HepG2 (cell line): Measurements from ENCODE around the gene GLDC. TPM values are rescaled to one million over a fixed set of nuclear protein-coding genes. Genes with fewer than 3 reads are reported as not detected.

ENCODE experiments used
- EED ChIP-seq: sonication (generic); formaldehyde crosslinking; IDR thresholded peaks from 2 replicates; pipeline ENCODE4 v1.5.0; 2020; ENCODE audit warnings: mild to moderate bottlenecking, missing genetic modification reagents
- GFI1 ChIP-seq: sonication (generic); formaldehyde crosslinking; IDR thresholded peaks from 2 replicates; pipeline ENCODE4 v1.5.0; 2020; ENCODE audit warnings: missing genetic modification reagents, mild to moderate bottlenecking, borderline replicate concordance
- KDM5A ChIP-seq: fragments of 200-600 bp; sonication (generic); IDR thresholded peaks from 2 replicates; pipeline ENCODE4 v1.7.0; 2018; ENCODE audit warnings: antibody characterized with exemption, mild to moderate bottlenecking, low read length, borderline replicate concordance
- LCORL ChIP-seq, 2 experiments: fragments of 450-650 bp in 1 of 2; sonication (generic) in 1 of 2; formaldehyde crosslinking in 1 of 2; IDR thresholded peaks; 2 replicates each; pipeline versions ENCODE4 v1.5.0 to v1.6.1; 2017 to 2020; ENCODE audit warnings: antibody characterized with exemption in 1 of 2, missing genetic modification reagents in 1 of 2
- NR2F6 ChIP-seq, 2 experiments: IDR thresholded peaks; 2 replicates each; pipeline ENCODE4 v1.6.1; 2016; ENCODE audit warnings: antibody characterized with exemption in 1 of 2, mild to moderate bottlenecking in 1 of 2
- PHF20 ChIP-seq: sonication (generic); formaldehyde crosslinking; IDR thresholded peaks from 2 replicates; pipeline ENCODE4 v1.5.0; 2020; ENCODE audit warnings: mild to moderate bottlenecking, missing genetic modification reagents
- SIX4 ChIP-seq: sonication (generic); formaldehyde crosslinking; IDR thresholded peaks from 2 replicates; pipeline ENCODE4 v1.4.0; 2020; ENCODE audit warnings: missing genetic modification reagents
- SMC3 ChIP-seq: IDR thresholded peaks from 2 replicates; pipeline ENCODE4 v1.6.1; 2011; ENCODE audit warnings: low read length, improper control_type of control experiment
- ZNF33A ChIP-seq: sonication (generic); formaldehyde crosslinking; IDR thresholded peaks from 2 replicates; pipeline ENCODE4 v1.5.1; 2020; ENCODE audit warnings: missing genetic modification reagents, mild to moderate bottlenecking, moderate library complexity, borderline replicate concordance
- ZNF350 ChIP-seq: sonication (generic); formaldehyde crosslinking; IDR thresholded peaks from 2 replicates; pipeline ENCODE4 v1.4.0; 2020; ENCODE audit warnings: mild to moderate bottlenecking, low read depth, missing genetic modification reagents, borderline replicate concordance
- ZNF432 ChIP-seq: sonication (generic); formaldehyde crosslinking; IDR thresholded peaks from 2 replicates; pipeline ENCODE4 v1.5.0; 2020; ENCODE audit warnings: missing genetic modification reagents, mild to moderate bottlenecking, borderline replicate concordance
- ZNF816 ChIP-seq: sonication (generic); formaldehyde crosslinking; IDR thresholded peaks from 2 replicates; pipeline ENCODE4 v1.8.0; 2022; ENCODE audit warnings: missing genetic modification reagents, mild to moderate bottlenecking, borderline replicate concordance
- ZNF883 ChIP-seq: sonication (generic); formaldehyde crosslinking; IDR thresholded peaks from 2 replicates; pipeline ENCODE4 v1.5.1; 2020; ENCODE audit warnings: mild to moderate bottlenecking, missing genetic modification reagents; ENCODE audit errors: not compliant biosample characterization
- polyA plus RNA-seq, 8 experiments: library from polyadenylated mRNA; depleted of rRNA in 3 of 8; stranded (reverse) in 7 of 8; unstranded in 1 of 8; fragments of >200 nt; fragmentation: Illumina TruSeq in 4 of 8; extraction: Trizol in 4 of 8; gene quantifications; 2 replicates each; pipeline versions ENCODE4 v1.2.1 to v1.2.3, GENCODE V29; 2011 to 2016; ENCODE audit warnings: low read depth in 4 of 8, missing spikeins in 1 of 8, mixed read lengths in 1 of 8; ENCODE audit not compliant: insufficient read depth in 1 of 8
- total RNA-seq, 5 experiments: library from RNA; depleted of rRNA; stranded (reverse); fragments of >200 nt; fragmentation: Illumina TruSeq; extraction: Trizol; gene quantifications; 2 replicates each; pipeline ENCODE4 v1.2.3, GENCODE V29; 2016; ENCODE audit warnings: low read depth in 1 of 5
- TF ChIP-seq, protein P1 (sequence below): sonication (generic); formaldehyde crosslinking; IDR thresholded peaks from 2 replicates; pipeline ENCODE4 v1.8.1; 2023; ENCODE audit warnings: missing genetic modification reagents, inconsistent platforms, borderline replicate concordance
- TF ChIP-seq, protein P2 (sequence below): sonication (generic); formaldehyde crosslinking; IDR thresholded peaks from 2 replicates; pipeline ENCODE4 v1.4.0; 2020; ENCODE audit warnings: missing genetic modification reagents
- TF ChIP-seq, protein P3 (sequence below): sonication (generic); formaldehyde crosslinking; IDR thresholded peaks from 2 replicates; pipeline ENCODE4 v1.5.1; 2020; ENCODE audit warnings: mild to moderate bottlenecking, missing genetic modification reagents, borderline replicate concordance

GLDC gene
- total and polyA plus RNA-seq, 2 of the 13 experiments (the other 11 are each of a cell fraction or from before 2014, with no cell fraction given) = 59.3 to 115 TPM

DNA sequence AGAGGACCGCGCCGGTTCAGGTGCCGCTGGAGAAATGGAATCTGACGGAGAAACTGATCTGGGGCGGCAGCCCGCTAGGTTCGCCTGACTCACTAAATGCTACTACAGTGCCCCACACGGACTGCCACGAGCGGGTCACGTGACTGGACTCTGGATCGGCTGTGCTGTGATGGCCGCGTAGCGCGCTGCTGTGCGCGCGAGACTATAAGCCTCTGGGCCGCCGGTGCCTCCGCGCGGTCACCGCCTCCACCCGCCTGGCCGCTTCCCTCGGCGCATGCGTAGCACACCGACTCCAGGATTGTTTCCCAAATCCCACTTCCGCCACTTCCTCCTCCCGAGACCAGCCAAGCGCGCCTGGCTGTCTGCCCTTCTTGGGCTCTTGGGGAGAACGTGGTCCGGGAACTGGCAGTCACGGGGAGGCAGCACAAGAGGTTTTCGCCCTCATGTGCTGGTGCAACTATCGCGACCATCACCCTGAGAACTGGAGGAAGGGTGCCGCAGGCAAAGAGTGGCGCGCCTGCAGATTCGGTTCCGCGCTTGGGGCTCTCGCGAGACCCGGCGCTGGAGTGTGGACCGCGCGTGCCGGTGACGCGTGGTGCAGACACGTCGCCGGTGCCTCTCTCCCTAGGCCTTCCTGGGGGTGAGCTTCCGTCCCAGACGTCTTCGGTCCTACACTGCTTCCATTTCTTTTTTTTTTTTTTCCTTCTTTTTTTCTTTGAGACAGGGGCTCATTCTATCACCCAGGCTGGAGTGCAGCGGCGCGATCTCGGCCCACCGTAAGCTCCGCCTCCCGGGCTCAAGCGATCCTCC is 35.8 kb upstream of the GLDC start (continued):
- no peak for TF ChIP-seq ZNF33A (CRISPR knock-in tag)
- TF ChIP-seq ZNF816 = no peak; the same call in 1 of the 2 replicates
- TF ChIP-seq SIX4 (CRISPR knock-in tag) = 0 out of 2 replicates have a peak, but pooled peaks have one; percentile 54
- TF ChIP-seq GFI1 (CRISPR knock-in tag) = peak; percentile 73; the same call in 1 of the 2 replicates
- peak; percentile 56; the same call in 1 of the 2 replicates for TF ChIP-seq LCORL (IDR thresholded peaks at IDR 0.05)
- peak; percentile 19; the same call in 1 of the 2 replicates for TF ChIP-seq LCORL (CRISPR knock-in tag; IDR thresholded peaks at IDR 0.05)
- peak; percentile 78; the same call in 1 of the 2 replicates for TF ChIP-seq KDM5A
- peak; percentile 76; the same call in 1 of the 2 replicates for TF ChIP-seq PHF20 (CRISPR knock-in tag)
- TF ChIP-seq SMC3 = no peak
- TF ChIP-seq ZNF432 (CRISPR knock-in tag) = no peak
- peak; percentile 96 for TF ChIP-seq ZNF350 (CRISPR knock-in tag)
- TF ChIP-seq, protein P1, sequence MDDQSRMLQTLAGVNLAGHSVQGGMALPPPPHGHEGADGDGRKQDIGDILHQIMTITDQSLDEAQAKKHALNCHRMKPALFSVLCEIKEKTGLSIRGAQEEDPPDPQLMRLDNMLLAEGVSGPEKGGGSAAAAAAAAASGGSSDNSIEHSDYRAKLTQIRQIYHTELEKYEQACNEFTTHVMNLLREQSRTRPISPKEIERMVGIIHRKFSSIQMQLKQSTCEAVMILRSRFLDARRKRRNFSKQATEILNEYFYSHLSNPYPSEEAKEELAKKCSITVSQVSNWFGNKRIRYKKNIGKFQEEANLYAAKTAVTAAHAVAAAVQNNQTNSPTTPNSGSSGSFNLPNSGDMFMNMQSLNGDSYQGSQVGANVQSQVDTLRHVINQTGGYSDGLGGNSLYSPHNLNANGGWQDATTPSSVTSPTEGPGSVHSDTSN = peak; percentile 27; the same call in 1 of the 2 replicates
- TF ChIP-seq, protein P2, sequence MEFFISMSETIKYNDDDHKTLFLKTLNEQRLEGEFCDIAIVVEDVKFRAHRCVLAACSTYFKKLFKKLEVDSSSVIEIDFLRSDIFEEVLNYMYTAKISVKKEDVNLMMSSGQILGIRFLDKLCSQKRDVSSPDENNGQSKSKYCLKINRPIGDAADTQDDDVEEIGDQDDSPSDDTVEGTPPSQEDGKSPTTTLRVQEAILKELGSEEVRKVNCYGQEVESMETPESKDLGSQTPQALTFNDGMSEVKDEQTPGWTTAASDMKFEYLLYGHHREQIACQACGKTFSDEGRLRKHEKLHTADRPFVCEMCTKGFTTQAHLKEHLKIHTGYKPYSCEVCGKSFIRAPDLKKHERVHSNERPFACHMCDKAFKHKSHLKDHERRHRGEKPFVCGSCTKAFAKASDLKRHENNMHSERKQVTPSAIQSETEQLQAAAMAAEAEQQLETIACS = peak; percentile 80
- TF ChIP-seq NR2F6 (IDR thresholded peaks at IDR 0.05) = no peak
- peak; percentile 60 for TF ChIP-seq NR2F6 (CRISPR knock-in tag; IDR thresholded peaks at IDR 0.05)
- TF ChIP-seq ZNF883 (CRISPR knock-in tag) = peak; percentile 78
- TF ChIP-seq, protein P3, sequence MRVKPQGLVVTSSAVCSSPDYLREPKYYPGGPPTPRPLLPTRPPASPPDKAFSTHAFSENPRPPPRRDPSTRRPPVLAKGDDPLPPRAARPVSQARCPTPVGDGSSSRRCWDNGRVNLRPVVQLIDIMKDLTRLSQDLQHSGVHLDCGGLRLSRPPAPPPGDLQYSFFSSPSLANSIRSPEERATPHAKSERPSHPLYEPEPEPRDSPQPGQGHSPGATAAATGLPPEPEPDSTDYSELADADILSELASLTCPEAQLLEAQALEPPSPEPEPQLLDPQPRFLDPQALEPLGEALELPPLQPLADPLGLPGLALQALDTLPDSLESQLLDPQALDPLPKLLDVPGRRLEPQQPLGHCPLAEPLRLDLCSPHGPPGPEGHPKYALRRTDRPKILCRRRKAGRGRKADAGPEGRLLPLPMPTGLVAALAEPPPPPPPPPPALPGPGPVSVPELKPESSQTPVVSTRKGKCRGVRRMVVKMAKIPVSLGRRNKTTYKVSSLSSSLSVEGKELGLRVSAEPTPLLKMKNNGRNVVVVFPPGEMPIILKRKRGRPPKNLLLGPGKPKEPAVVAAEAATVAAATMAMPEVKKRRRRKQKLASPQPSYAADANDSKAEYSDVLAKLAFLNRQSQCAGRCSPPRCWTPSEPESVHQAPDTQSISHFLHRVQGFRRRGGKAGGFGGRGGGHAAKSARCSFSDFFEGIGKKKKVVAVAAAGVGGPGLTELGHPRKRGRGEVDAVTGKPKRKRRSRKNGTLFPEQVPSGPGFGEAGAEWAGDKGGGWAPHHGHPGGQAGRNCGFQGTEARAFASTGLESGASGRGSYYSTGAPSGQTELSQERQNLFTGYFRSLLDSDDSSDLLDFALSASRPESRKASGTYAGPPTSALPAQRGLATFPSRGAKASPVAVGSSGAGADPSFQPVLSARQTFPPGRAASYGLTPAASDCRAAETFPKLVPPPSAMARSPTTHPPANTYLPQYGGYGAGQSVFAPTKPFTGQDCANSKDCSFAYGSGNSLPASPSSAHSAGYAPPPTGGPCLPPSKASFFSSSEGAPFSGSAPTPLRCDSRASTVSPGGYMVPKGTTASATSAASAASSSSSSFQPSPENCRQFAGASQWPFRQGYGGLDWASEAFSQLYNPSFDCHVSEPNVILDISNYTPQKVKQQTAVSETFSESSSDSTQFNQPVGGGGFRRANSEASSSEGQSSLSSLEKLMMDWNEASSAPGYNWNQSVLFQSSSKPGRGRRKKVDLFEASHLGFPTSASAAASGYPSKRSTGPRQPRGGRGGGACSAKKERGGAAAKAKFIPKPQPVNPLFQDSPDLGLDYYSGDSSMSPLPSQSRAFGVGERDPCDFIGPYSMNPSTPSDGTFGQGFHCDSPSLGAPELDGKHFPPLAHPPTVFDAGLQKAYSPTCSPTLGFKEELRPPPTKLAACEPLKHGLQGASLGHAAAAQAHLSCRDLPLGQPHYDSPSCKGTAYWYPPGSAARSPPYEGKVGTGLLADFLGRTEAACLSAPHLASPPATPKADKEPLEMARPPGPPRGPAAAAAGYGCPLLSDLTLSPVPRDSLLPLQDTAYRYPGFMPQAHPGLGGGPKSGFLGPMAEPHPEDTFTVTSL = 0 out of 2 replicates have a peak, but pooled peaks have one; percentile 16
- no peak; the same call in 1 of the 2 replicates for TF ChIP-seq EED (CRISPR knock-in tag)
